ENCODE data around the gene INO80C.

Gene INO80C

GRCh38 chr18:35519148-35519899 is 21.6 kb upstream of the INO80C start:
- no peak overlapping the region for H3K4me3 Mint-ChIP-seq
- no peaks in the 10 kb centered on the region for H3K27me3 Mint-ChIP-seq
- no peak overlapping the region for H3K27ac Mint-ChIP-seq

DNA sequence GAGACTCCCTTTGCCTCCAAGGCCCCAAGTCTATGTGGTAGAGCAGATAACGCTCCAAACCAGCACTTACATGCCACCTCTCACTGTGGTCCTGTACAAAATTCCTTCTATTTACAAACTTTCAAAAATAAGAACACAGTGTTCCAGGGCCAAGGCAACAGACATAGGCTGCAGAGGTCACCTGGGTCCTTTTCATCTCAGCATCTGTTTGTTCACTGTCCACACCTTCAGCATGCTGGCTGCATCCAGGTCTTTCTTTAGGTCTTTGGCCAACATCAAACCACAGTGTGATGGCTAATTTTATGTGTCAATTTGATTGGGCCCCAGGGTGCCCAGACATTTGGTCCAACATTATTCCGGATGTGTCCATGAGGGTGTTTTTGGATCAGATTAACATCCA is 20.0 kb upstream of the INO80C start:
- ATAC-seq (replicated peaks), result no peak
- Mint-ChIP-seq H3K4me3 (no peak overlapping the region), H3K9me3 (no peaks in the 10 kb centered on the region), H3K36me3 (ENCODE audit: insufficient read depth) (no peaks in the 10 kb centered on the region), H3K27ac (no peak overlapping the region), H3K4me1 (ENCODE audit: low read depth in 2 of 2) (peaks cover 0 to 1% of the 10 kb centered on the region in 2 donors), H3K27me3 (no peaks in the 10 kb centered on the region)
- DNase-seq, result no peak

More at GRCh38 chr18:35519148-35519899, 21.6 kb upstream of the INO80C start:
- DNase-seq, result no peak
- Mint-ChIP-seq H3K36me3 (ENCODE audit: insufficient read depth) (no peaks in the 10 kb centered on the region), H3K4me1 (ENCODE audit: low read depth in 2 of 2) (peaks cover 0 to 3% of the 10 kb centered on the region in 2 donors), H3K9me3 (no peaks in the 10 kb centered on the region)
- no peak for ATAC-seq (replicated peaks)

GRCh38 chr18:35516789-35517188 is 19.0 kb upstream of the INO80C start:
- no peak overlapping the region for H3K4me3 Mint-ChIP-seq
- ATAC-seq (replicated peaks) (no peak), DNase-seq (no peak)
- H3K27me3 Mint-ChIP-seq, result no peaks in the 10 kb centered on the region
- H3K4me1 Mint-ChIP-seq (ENCODE audit: low read depth in 2 of 2), result peaks cover 0 to 1% of the 10 kb centered on the region in 2 donors
- no peaks in the 10 kb centered on the region for H3K36me3 Mint-ChIP-seq (ENCODE audit: insufficient read depth)
- H3K27ac Mint-ChIP-seq, result no peak overlapping the region
- no peaks in the 10 kb centered on the region for H3K9me3 Mint-ChIP-seq

DNA sequence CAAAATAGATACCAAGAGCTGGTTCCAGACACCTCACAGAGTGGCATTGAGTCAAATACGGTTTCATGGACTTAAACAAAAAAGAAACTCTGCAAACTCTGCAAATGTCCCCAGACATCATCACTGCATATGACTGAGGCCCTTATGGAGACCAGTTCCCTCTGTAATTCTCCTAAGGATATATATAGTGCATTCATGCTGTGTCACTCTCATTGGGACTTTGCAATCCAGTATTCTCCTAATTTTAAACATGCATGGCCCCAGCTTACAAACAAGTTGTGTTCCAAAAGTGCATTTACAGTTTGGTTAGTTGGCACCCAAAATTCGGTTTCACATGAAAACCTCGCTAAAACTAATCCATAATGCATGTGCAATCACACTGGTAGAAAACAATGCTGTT is 18.6 kb upstream of the INO80C start:
- no peak overlapping the region for H3K27ac Mint-ChIP-seq

DNA sequence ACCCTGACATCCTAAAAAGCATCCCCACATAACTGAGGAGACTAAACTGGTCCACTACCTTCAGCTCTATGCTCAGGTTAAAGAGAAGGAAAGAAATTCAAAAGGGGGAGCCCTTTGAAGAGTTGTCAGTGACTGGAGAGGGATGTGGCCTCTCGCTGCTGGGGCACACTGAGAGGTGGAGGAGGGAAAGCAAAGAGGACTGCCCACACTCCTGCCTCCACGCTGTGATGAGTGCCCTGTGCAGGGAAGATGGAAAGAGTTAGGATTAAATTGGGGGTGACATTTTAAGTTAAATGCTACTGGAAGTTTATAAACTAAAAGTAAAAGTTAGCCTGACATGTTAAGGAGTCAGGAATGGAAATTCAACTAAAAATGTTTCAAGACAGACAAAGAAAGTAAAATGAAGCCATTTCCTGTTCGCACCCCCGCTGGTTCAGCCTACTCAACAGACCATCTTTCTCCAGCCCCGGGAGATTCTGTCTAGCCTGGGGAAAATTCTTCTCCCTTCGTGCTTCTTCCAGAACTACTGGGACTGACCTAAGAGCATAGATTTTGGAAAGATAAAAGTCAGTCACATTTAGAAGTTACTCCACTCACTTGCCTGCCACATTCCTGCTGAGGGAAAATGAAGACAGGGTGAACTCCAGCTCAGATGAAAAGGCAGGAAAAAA is 17.8 kb upstream of the INO80C start:
- no peaks in the 10 kb centered on the region for H3K36me3 Mint-ChIP-seq (ENCODE audit: insufficient read depth)
- no peaks in the 10 kb centered on the region for H3K27me3 Mint-ChIP-seq
- H3K4me3 Mint-ChIP-seq, result no peak overlapping the region
- ATAC-seq (replicated peaks), result no peak
- H3K27ac Mint-ChIP-seq, result no peak overlapping the region
- H3K9me3 Mint-ChIP-seq, result no peaks in the 10 kb centered on the region
- H3K4me1 Mint-ChIP-seq (ENCODE audit: low read depth in 2 of 2), result peaks cover 0 to 1% of the 10 kb centered on the region in 2 donors
- no peak for DNase-seq

More for the DNA sequence above, 18.6 kb upstream of the INO80C start:
- DNase-seq, result no peak
- Mint-ChIP-seq H3K27me3 (no peaks in the 10 kb centered on the region), H3K4me3 (no peak overlapping the region), H3K9me3 (no peaks in the 10 kb centered on the region), H3K36me3 (ENCODE audit: insufficient read depth) (no peaks in the 10 kb centered on the region), H3K4me1 (ENCODE audit: low read depth in 2 of 2) (peaks cover 0 to 1% of the 10 kb centered on the region in 2 donors)
- no peak for ATAC-seq (replicated peaks)

DNA sequence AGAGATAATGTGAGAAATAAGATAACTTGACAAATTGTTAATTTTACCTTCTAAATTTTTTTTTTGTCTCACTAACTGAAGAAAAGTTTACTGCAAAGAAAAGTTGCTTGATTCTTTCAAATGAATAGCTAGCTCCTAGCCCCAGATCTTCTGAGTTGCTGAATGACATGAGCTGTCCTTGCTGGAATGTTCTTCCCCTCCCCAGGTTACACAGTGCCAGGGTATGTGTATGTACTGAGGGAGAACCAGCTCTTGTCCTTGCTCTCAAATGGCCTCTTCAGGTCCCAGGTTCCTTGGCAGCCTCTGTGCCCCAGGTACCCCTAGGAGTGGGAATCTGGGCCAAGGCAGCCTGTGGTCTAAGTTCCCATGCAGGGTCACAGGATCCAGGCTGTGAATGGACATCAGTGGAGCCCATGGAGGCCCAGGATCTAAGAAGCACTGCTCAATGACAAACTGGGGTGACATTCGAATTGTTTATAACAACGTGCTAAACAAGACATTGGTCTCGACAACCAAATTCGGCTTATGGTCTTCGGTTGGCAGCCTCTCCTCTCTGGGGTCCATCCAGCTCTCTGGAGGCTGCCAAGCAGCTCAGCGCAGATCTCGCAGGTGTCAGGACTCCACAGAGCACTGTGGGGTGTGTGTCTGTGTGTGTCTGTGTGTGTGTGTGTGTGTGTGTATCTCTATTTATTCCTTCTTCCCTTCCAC is 17.1 kb upstream of the INO80C start:
- Mint-ChIP-seq H3K36me3 (ENCODE audit: insufficient read depth) (no peaks in the 10 kb centered on the region), H3K9me3 (no peaks in the 10 kb centered on the region)

GRCh38 chr18:35514283-35514682 is 16.5 kb upstream of the INO80C start:
- H3K4me1 Mint-ChIP-seq (ENCODE audit: low read depth in 2 of 2), result no peaks in the 10 kb centered on the region
- no peak for DNase-seq
- no peaks in the 10 kb centered on the region for H3K27me3 Mint-ChIP-seq
- H3K9me3 Mint-ChIP-seq, result no peaks in the 10 kb centered on the region
- H3K27ac Mint-ChIP-seq, result no peak overlapping the region
- no peaks in the 10 kb centered on the region for H3K36me3 Mint-ChIP-seq (ENCODE audit: insufficient read depth)
- no peak overlapping the region for H3K4me3 Mint-ChIP-seq
- no peak for ATAC-seq (replicated peaks)

More for the DNA sequence above, 17.1 kb upstream of the INO80C start:
- ATAC-seq (replicated peaks), result no peak
- H3K27ac Mint-ChIP-seq, result no peak overlapping the region
- H3K4me1 Mint-ChIP-seq (ENCODE audit: low read depth in 2 of 2), result no peaks in the 10 kb centered on the region
- no peak overlapping the region for H3K4me3 Mint-ChIP-seq
- H3K27me3 Mint-ChIP-seq, result no peaks in the 10 kb centered on the region
- no peak for DNase-seq

GRCh38 chr18:35513181-35513936 is 15.6 kb upstream of the INO80C start:
- Mint-ChIP-seq H3K4me1 (ENCODE audit: low read depth in 2 of 2) (no peaks in the 10 kb centered on the region), H3K27ac (no peak overlapping the region), H3K36me3 (ENCODE audit: insufficient read depth) (no peaks in the 10 kb centered on the region), H3K27me3 (no peaks in the 10 kb centered on the region), H3K9me3 (no peaks in the 10 kb centered on the region), H3K4me3 (no peak overlapping the region)
- ATAC-seq (replicated peaks) (no peak), DNase-seq (no peak)

DNA sequence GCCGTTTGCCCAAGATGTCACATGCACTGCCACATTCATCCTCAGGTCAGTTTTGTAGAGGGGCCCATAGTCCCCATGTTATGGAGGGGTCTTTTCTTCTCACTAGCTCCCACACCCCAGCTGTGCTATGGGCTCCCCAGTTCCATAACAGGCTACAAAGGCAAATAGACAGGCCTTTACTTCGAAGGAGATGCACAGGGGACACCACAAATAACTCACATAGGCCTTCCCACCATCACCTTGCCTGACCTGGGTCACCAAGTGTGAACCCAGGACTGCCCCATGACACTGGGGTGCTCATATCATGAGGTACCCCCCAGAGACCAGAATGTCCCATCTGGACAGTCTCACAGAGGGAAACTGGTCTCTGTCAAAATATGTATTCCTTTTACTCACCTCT is 15.0 kb upstream of the INO80C start:
- Mint-ChIP-seq H3K9me3 (no peaks in the 10 kb centered on the region), H3K4me3 (no peak overlapping the region), H3K36me3 (ENCODE audit: insufficient read depth) (no peaks in the 10 kb centered on the region), H3K27me3 (no peaks in the 10 kb centered on the region), H3K27ac (no peak overlapping the region), H3K4me1 (ENCODE audit: low read depth in 2 of 2) (no peaks in the 10 kb centered on the region)
- DNase-seq (no peak), ATAC-seq (replicated peaks) (no peak)

- no peaks in the 10 kb centered on the region for H3K4me1 Mint-ChIP-seq (ENCODE audit: low read depth in 2 of 2)
- no peaks in the 10 kb centered on the region for H3K9me3 Mint-ChIP-seq
- DNase-seq, result no peak
- H3K4me3 Mint-ChIP-seq, result no peak overlapping the region
- no peaks in the 10 kb centered on the region for H3K27me3 Mint-ChIP-seq
- H3K27ac Mint-ChIP-seq, result no peak overlapping the region
- ATAC-seq (replicated peaks), result no peak
- H3K36me3 Mint-ChIP-seq (ENCODE audit: insufficient read depth), result no peaks in the 10 kb centered on the region
Measured at GRCh38 chr18:35511833-35512232, 14.1 kb upstream of the INO80C start.

- no peak for DNase-seq
- Mint-ChIP-seq H3K27me3 (no peaks in the 10 kb centered on the region), H3K36me3 (ENCODE audit: insufficient read depth) (no peaks in the 10 kb centered on the region), H3K9me3 (no peaks in the 10 kb centered on the region), H3K4me1 (ENCODE audit: low read depth in 2 of 2) (no peaks in the 10 kb centered on the region), H3K4me3 (no peak overlapping the region), H3K27ac (no peak overlapping the region)
- no peak for ATAC-seq (replicated peaks)
Measured at GRCh38 chr18:35511428-35511827, 13.7 kb upstream of the INO80C start.

DNA sequence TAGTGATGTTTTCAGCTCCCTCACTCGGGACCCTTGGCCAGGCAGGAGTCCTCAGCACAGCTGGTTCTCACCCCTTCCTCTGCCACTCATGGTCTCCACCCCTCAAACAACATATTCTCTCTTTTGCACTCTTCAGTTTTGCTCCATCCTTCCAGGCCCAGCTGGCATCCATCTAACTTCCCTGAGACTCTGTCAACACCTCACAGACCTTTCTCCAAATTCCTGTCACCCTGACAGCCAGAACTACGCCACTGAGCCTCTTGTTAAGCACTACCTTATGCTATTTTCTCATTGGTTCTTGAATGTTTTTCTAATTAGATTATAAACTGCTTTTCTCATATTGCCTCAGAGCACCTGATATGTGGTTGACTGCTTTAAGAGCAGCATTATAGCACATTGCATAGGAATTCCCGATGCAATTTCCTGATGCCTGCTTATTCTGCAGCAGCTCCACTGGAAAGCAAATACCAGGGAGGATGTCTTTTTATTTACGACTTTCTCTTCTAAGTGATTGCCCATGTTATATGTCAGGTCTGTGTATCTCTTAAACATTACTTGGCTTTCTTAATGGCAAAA is 12.4 kb upstream of the INO80C start:
- Mint-ChIP-seq H3K27me3 (peaks cover 0 to 7% of the 10 kb centered on the region in 2 donors), H3K9me3 (no peaks in the 10 kb centered on the region), H3K4me1 (ENCODE audit: low read depth in 2 of 2) (no peaks in the 10 kb centered on the region), H3K4me3 (no peak overlapping the region), H3K36me3 (ENCODE audit: insufficient read depth) (no peaks in the 10 kb centered on the region), H3K27ac (no peak overlapping the region)
- ATAC-seq (replicated peaks) (no peak), DNase-seq (no peak)

GRCh38 chr18:35508746-35509338 is 11.1 kb upstream of the INO80C start:
- H3K27ac Mint-ChIP-seq, result no peak overlapping the region
- H3K4me3 Mint-ChIP-seq, result no peak overlapping the region
- no peaks in the 10 kb centered on the region for H3K36me3 Mint-ChIP-seq (ENCODE audit: insufficient read depth)
- no peak for DNase-seq
- no peaks in the 10 kb centered on the region for H3K4me1 Mint-ChIP-seq (ENCODE audit: low read depth in 2 of 2)
- H3K27me3 Mint-ChIP-seq, result peaks cover 0 to 15% of the 10 kb centered on the region in 2 donors
- no peaks in the 10 kb centered on the region for H3K9me3 Mint-ChIP-seq
- ATAC-seq (replicated peaks), result no peak

Measured in effector memory CD8-positive, alpha-beta T cell (primary cell).